Endodermal cell (in vitro differentiated cells): ENCODE results near the gene STOX2. TPM values are rescaled to one million over a fixed set of nuclear protein-coding genes. Genes with fewer than 3 reads are reported as not detected.

Experiments
- DNase-seq: peaks from one replicate; pipeline ENCODE4 v3.0.0-alpha.2; 2017
- H3K27ac ChIP-seq: 2 replicates; pipeline ENCODE4 v1.5.1; 2013; ENCODE audit warnings: mild to moderate bottlenecking, low read depth, low read length, moderate library complexity
- H3K27me3 ChIP-seq: 2 replicates; pipeline ENCODE4 v1.6.1; 2013; ENCODE audit warnings: mild to moderate bottlenecking, low read length, moderate library complexity; ENCODE audit not compliant: insufficient read depth, control insufficient read depth, poor library complexity, severe bottlenecking
- H3K36me3 ChIP-seq: 2 replicates; pipeline ENCODE4 v1.7.0; 2013; ENCODE audit warnings: mild to moderate bottlenecking, low read length, moderate library complexity; ENCODE audit not compliant: control insufficient read depth, insufficient read depth
- H3K4me1 ChIP-seq: one replicate; pipeline ENCODE4 v1.7.0; 2013; ENCODE audit warnings: low read length; ENCODE audit not compliant: control insufficient read depth, insufficient read depth
- H3K4me3 ChIP-seq: 2 replicates; pipeline ENCODE4 v1.5.1; 2013; ENCODE audit warnings: mild to moderate bottlenecking, low read length, moderate library complexity
- H3K9ac ChIP-seq: 2 replicates; pipeline ENCODE4 v1.6.1; 2013; ENCODE audit warnings: mild to moderate bottlenecking, low read length, moderate library complexity; ENCODE audit not compliant: poor library complexity, severe bottlenecking; ENCODE audit errors: extremely low read depth
- H3K9me3 ChIP-seq: 2 replicates; pipeline ENCODE4 v1.6.1; 2013; ENCODE audit warnings: mild to moderate bottlenecking, low read length, moderate library complexity; ENCODE audit not compliant: control insufficient read depth
- H3K27ac Mint-ChIP-seq: 2 replicates; pipeline ENCODE4 v1.8.0; 2020; ENCODE audit warnings: mixed read lengths
- H3K27me3 Mint-ChIP-seq: 2 replicates; pipeline ENCODE4 v1.8.0; 2021; ENCODE audit warnings: mild to moderate bottlenecking, mixed read lengths; ENCODE audit not compliant: insufficient read depth
- H3K36me3 Mint-ChIP-seq: 2 replicates; pipeline ENCODE4 v1.8.0; 2020; ENCODE audit warnings: low read depth, mixed read lengths
- H3K4me1 Mint-ChIP-seq: 2 replicates; pipeline ENCODE4 v1.8.0; 2020; ENCODE audit warnings: mixed read lengths
- H3K4me3 Mint-ChIP-seq: 2 replicates; pipeline ENCODE4 v1.8.0; 2020; ENCODE audit warnings: mild to moderate bottlenecking, moderate library complexity, mixed read lengths
- H3K9me3 Mint-ChIP-seq: 2 replicates; pipeline ENCODE4 v1.8.0; 2020; ENCODE audit warnings: mild to moderate bottlenecking, mixed read lengths
- CTCF ChIP-seq: fragments of 200-600 bp; sonication (generic); conservative IDR thresholded peaks from 2 replicates; pipeline ENCODE4 v1.5.0; 2021; ENCODE audit warnings: antibody characterized with exemption, mild to moderate bottlenecking
- WGBS, 2 experiments: methylation state at CpG; one replicate each; pipeline versions ENCODE4 v1.1.5 to v1.1.7; 2013; ENCODE audit warnings: missing lambda C conversion rate in 2 of 2, mixed read lengths in 1 of 2; ENCODE audit not compliant: insufficient coverage in 1 of 2, insufficient read length in 1 of 2; 5-methylcytosine and 5-hydroxymethylcytosine counted together
- total RNA-seq, 2 donors: library from RNA; stranded (reverse); fragmentation: NEBNext Ultra II Directional in 1 of 2; extraction: Animal tissue kit (Norgen Biotek cat#: 25700) in 1 of 2; gene quantifications; 2 replicates in 1 of 2; 3 replicates in 1 of 2; pipeline ENCODE4 v1.2.1, GENCODE V29; 2021

STOX2 gene
- total RNA-seq, 2 donors from 2014 or later, result 8.5 to 13.1 TPM

GRCh38 chr4:183971929-183972490 lies 66.9 kb downstream of the STOX2 start:
- no peaks in the 10 kb centered on the region for H3K27me3 ChIP-seq
- no peak overlapping the region for H3K4me3 Mint-ChIP-seq
- WGBS, 2 experiments, result 80 to 85% methylated on average over 4 to 8 of the region's 9 CpGs

GRCh38 chr4:183977707-183978106 lies 72.6 kb downstream of the STOX2 start:
- Mint-ChIP-seq H3K4me1 (no peaks in the 10 kb centered on the region), H3K27me3 (no peaks in the 10 kb centered on the region), H3K27ac (no peak overlapping the region), H3K36me3 (no peaks in the 10 kb centered on the region), H3K4me3 (no peak overlapping the region), H3K9me3 (peaks cover 32% of the 10 kb centered on the region)
- H3K4me3 ChIP-seq, result no peak overlapping the region
- H3K4me1 ChIP-seq, result no peaks in the 10 kb centered on the region
- H3K27ac ChIP-seq, result no peak overlapping the region
- no peak for DNase-seq
- peaks cover 19% of the 10 kb centered on the region for H3K9me3 ChIP-seq
- H3K36me3 ChIP-seq, result no peaks in the 10 kb centered on the region
- H3K9ac ChIP-seq, result no peak overlapping the region
- TF ChIP-seq CTCF, result no peak
- no peaks in the 10 kb centered on the region for H3K27me3 ChIP-seq

More at GRCh38 chr4:183971929-183972490, 66.9 kb downstream of the STOX2 start:
- Histone ChIP-seq H3K36me3 (no peaks in the 10 kb centered on the region), H3K4me3 (no peak overlapping the region), H3K27ac (no peak overlapping the region), H3K9ac (no peak overlapping the region), H3K9me3 (peaks cover 19% of the 10 kb centered on the region), H3K4me1 (no peaks in the 10 kb centered on the region)
- no peak for TF ChIP-seq CTCF
- Mint-ChIP-seq H3K9me3 (peaks cover 32% of the 10 kb centered on the region), H3K27ac (no peak overlapping the region), H3K27me3 (no peaks in the 10 kb centered on the region), H3K4me1 (peaks cover 17% of the 10 kb centered on the region), H3K36me3 (no peaks in the 10 kb centered on the region)
- DNase-seq, result no peak

GRCh38 chr4:183984566-183984965 lies 79.5 kb downstream of the STOX2 start:
- Histone ChIP-seq H3K4me3 (no peak overlapping the region), H3K9ac (no peak overlapping the region), H3K27me3 (no peaks in the 10 kb centered on the region), H3K27ac (no peak overlapping the region), H3K4me1 (peaks cover 6% of the 10 kb centered on the region), H3K9me3 (no peaks in the 10 kb centered on the region), H3K36me3 (no peaks in the 10 kb centered on the region)
- Mint-ChIP-seq H3K27me3 (no peaks in the 10 kb centered on the region), H3K4me1 (peaks cover 2% of the 10 kb centered on the region), H3K36me3 (no peaks in the 10 kb centered on the region), H3K27ac (no peak overlapping the region), H3K9me3 (no peaks in the 10 kb centered on the region), H3K4me3 (no peak overlapping the region)
- DNase-seq, result no peak
- no peak for TF ChIP-seq CTCF
- 94 to 99% methylated on average over 13 of the region's 13 CpGs for WGBS, 2 experiments
